Lung (tissue), 12 donors: ENCODE data around the gene HSD17B8. TPM values are rescaled to one million over a fixed set of nuclear protein-coding genes. Genes with fewer than 3 reads are reported as not detected.

ENCODE experiments used
- ATAC-seq: fragments of 200-7000 bp; cut with Tn5 transposase; one replicate; pipeline ENCODE4 v1.9.1; 2020; ENCODE audit warnings: moderate number of reproducible peaks; ENCODE audit not compliant: insufficient read depth, low FRiP score
- DNase-seq, 3 donors: peaks; one replicate each; pipeline ENCODE4 v3.0.0-alpha.2; 2013 to 2017
- H3K27ac ChIP-seq, 2 donors: one replicate each; pipeline ENCODE4 v1.5.1; 2013; ENCODE audit warnings: mild to moderate bottlenecking in 2 of 2, moderate library complexity in 2 of 2, control low read depth in 1 of 2, inconsistent platforms in 1 of 2, low read depth in 1 of 2, low read length in 1 of 2
- H3K27me3 ChIP-seq, 3 donors: one replicate each; pipeline ENCODE4 v1.5.1; 2013; ENCODE audit warnings: low read length in 2 of 3; ENCODE audit not compliant: control insufficient read depth in 3 of 3, insufficient read depth in 3 of 3
- H3K36me3 ChIP-seq, 4 donors: one replicate each; pipeline ENCODE4 v1.5.1; 2013; ENCODE audit warnings: low read length in 4 of 4, mild to moderate bottlenecking in 1 of 4, moderate library complexity in 1 of 4; ENCODE audit not compliant: control insufficient read depth in 4 of 4, insufficient read depth in 4 of 4
- H3K4me1 ChIP-seq, 5 donors: one replicate each; pipeline ENCODE4 v1.5.1; 2013; ENCODE audit warnings: low read length in 5 of 5, mild to moderate bottlenecking in 2 of 5, moderate library complexity in 1 of 5; ENCODE audit not compliant: control insufficient read depth in 5 of 5, insufficient read depth in 5 of 5
- H3K4me3 ChIP-seq: one replicate; pipeline ENCODE4 v1.5.1; 2013; ENCODE audit warnings: mild to moderate bottlenecking, control low read depth, moderate library complexity
- H3K9ac ChIP-seq, 2 donors: one replicate each; pipeline ENCODE4 v1.5.1; 2013; ENCODE audit warnings: low read length in 2 of 2, control low read depth in 1 of 2; ENCODE audit not compliant: insufficient read depth in 1 of 2
- H3K9me3 ChIP-seq, 4 donors: one replicate each; pipeline ENCODE4 v1.5.1; 2013; ENCODE audit warnings: low read length in 3 of 4, mild to moderate bottlenecking in 1 of 4, moderate library complexity in 1 of 4; ENCODE audit not compliant: control insufficient read depth in 4 of 4, insufficient read depth in 3 of 4
- CTCF ChIP-seq: IDR thresholded peaks from 2 replicates; pipeline ENCODE4 v1.5.1; 2012; ENCODE audit warnings: mild to moderate bottlenecking; ENCODE audit errors: control extremely low read depth, extremely low read depth
- WGBS, 2 donors: extraction: QIAGEN DNeasy Blood & Tissue Kit; methylation state at CpG; one replicate each; pipeline ENCODE4 v1.1.7; 2013; 5-methylcytosine and 5-hydroxymethylcytosine counted together
- polyA plus RNA-seq, 2 donors: library from polyadenylated mRNA; stranded (reverse); fragments of 200-250 nt; gene quantifications; one replicate each; pipeline ENCODE4 v1.2.1, GENCODE V29; 2013
- total RNA-seq, 2 donors: library from RNA; depleted of rRNA in 1 of 2; stranded (reverse); fragments of >200 nt in 1 of 2; gene quantifications; one replicate each; pipeline ENCODE4 v1.2.1, GENCODE V29; 2014 to 2021
- donor health status: control.
- donor health status: control.
- donor health status: Bipolar disorder and iron deficiency.
- donor health status: healthy.
- donor health status: DM: yes; HTN: yes; CAD: no.

Gene HSD17B8
- total and polyA plus RNA-seq, 4 donors, result 19.0 to 22.7 (median 19.7) TPM

DNA sequence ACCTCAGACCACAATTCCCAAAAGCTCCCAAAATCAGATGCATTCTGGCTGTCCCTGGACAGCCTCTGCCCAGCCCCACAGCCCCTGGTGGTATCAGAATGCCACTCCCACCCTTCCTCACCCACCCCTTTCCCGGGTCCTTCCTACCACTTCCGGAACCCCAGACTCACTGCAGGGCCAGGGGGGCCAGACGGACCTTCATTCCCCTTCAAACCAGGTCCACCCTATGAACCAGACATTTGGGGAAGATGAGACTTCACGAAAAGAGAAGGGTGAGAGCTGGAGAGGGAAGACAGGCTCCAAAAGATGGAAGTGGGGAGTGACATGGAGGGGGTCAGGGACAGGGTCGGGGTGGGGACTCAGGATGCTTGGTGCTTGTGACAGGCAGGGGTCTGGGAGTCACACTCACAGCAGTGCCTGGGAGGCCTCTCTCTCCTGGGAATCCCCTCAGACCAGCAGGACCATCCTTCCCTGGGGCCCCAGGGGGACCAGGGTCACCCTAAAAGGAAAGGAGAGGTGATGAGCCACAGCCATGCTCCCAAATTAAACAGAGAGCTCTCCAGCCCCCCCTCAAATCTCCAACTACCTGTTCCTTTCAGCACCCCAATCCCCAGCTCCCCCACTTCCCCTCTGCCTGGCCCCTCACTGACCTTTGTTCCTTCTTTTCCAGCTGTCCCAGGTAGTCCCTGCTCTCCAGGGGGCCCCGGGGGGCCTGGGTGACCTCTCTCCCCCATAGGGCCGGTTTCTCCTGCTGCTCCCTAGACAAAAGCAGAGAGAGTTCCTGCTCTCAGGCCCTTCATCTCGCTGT lies 32.4 kb upstream of the HSD17B8 start:
- no peaks in the 10 kb centered on the region for H3K9me3 ChIP-seq
- H3K27me3 ChIP-seq, result no peaks in the 10 kb centered on the region
- H3K4me3 ChIP-seq, result no peak overlapping the region
- H3K27ac ChIP-seq, result no peak overlapping the region
- no peaks in the 10 kb centered on the region for H3K4me1 ChIP-seq
- DNase-seq (no peak), ATAC-seq (no peak)
- no peak for TF ChIP-seq CTCF
- no peaks in the 10 kb centered on the region for H3K36me3 ChIP-seq
- 69 to 76% methylated on average over 8 of the region's 8 CpGs for WGBS, 2 donors
- H3K9ac ChIP-seq, result no peak overlapping the region

GRCh38 chr6:33172688-33173534 lies 31.5 kb upstream of the HSD17B8 start:
- Histone ChIP-seq H3K9me3 (no peaks in the 10 kb centered on the region), H3K4me1 (no peaks in the 10 kb centered on the region), H3K4me3 (no peak overlapping the region), H3K36me3 (no peaks in the 10 kb centered on the region), H3K27ac (no peak overlapping the region), H3K9ac (no peak overlapping the region), H3K27me3 (no peaks in the 10 kb centered on the region)
- 68 to 76% methylated on average over 16 of the region's 16 CpGs for WGBS, 2 donors
- no peak for DNase-seq
- ATAC-seq, result no peak
- peak; percentile 4 for TF ChIP-seq CTCF

GRCh38 chr6:33173535-33174180 lies 30.8 kb upstream of the HSD17B8 start:
- WGBS, 2 donors, result 68 to 74% methylated on average over 9 to 11 of the region's 11 CpGs
- no peaks in the 10 kb centered on the region for H3K4me1 ChIP-seq
- H3K4me3 ChIP-seq, result no peak overlapping the region
- H3K27ac ChIP-seq, result no peak overlapping the region
- no peaks in the 10 kb centered on the region for H3K36me3 ChIP-seq
- ATAC-seq (no peak), DNase-seq (no peak)
- H3K27me3 ChIP-seq, result no peaks in the 10 kb centered on the region
- H3K9me3 ChIP-seq, result no peaks in the 10 kb centered on the region
- H3K9ac ChIP-seq, result no peak overlapping the region
- TF ChIP-seq CTCF, result no peak
